ENCODE measurements around the gene MZB1.
"Not testable (repeated sequence)": the region's sequence is repeated elsewhere in the genome, so short reads cannot be mapped to it uniquely, and the experiment has no call there.

Gene MZB1

GRCh38 chr5:139371482-139372435 is 18.0 kb downstream of the MZB1 start:
- DNase-seq = no peak

DNA sequence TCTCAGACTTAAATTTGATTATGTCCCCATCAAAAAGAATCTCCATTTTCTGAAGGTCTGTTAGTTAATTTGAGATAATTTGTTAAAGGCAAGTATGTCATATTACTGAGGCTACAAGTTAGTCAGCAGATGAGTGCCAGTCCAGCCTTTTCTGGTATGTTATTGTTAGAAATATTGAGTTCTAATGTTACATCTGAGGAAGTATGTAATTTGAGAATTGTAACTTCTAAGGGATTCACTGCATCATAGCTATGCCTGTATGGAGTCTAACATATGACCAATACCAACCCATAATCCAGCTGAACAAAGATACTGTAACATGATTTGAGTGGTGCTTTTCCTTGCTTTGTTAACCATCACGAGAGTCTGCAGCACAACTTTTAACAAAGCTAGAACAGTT is 20.5 kb downstream of the MZB1 start:
- no peak for DNase-seq

- no peak for DNase-seq
Observed at GRCh38 chr5:139368613-139369012, 21.1 kb downstream of the MZB1 start.

GRCh38 chr5:139364466-139364865 is 25.2 kb downstream of the MZB1 start:
- no peak for DNase-seq

- DNase-seq = no peak
Observed at GRCh38 chr5:139363937-139364336, 25.8 kb downstream of the MZB1 start.

- no peak for DNase-seq
Observed at GRCh38 chr5:139361835-139362429, 27.8 kb downstream of the MZB1 start.

DNA sequence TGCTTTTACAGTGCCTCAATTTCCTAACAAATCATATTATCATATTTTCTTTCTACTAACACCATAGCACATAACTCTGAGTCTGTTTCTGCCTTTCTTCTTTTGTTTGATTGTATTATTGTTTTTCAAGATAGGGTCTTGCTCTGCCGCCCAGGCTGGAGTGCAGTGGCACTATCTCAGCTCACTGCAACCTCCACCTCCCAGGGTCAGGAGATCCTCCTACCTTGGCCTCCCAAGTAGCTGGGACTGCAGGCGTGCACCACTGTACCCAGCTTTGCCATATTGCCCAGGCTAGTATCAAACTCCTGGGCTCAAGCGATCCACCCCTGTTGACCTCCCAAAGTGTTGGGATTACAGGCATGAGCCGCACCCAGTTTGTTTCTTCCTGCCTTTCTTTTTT is 29.3 kb downstream of the MZB1 start:
- no peak for DNase-seq

DNA sequence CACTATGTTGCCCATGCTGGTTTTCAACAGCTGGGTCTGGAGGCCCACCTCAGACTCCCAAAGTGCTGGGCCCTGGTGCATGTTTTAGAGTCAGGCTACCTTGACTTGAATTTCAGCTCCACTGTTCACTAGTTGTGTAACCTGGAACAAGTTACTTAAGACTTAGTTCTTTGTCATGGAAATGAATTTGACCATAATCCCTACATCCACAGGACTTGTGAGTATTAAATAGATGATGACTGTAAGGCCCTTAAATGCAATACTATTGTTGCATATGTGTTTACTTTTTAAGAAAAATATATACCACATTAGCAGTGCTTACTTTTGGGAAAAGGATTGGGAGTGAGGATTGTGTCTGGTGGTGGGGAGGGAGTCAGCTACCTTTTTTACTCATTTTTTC is 31.6 kb downstream of the MZB1 start:
- DNase-seq = no peak

DNA sequence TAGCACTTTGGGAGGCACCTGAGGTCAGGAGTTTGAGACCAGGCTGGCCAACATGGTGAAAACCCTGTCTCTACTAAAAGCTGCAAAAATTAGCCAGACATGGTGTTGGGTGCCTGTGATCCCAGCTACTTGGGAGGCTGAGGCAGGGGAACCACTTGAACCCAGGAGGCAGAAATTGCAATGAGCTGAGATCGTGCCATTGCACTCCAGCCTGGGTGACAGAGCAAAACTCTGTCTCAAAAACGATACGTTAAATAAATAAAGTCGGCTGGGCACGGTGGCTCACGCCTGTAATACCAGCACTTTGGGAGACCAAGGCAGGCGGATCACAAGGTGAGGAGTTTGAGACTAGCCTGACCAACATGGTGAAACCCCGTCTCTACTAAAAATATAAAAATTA is 33.8 kb downstream of the MZB1 start:
- not testable (repeated sequence) for DNase-seq

DNA sequence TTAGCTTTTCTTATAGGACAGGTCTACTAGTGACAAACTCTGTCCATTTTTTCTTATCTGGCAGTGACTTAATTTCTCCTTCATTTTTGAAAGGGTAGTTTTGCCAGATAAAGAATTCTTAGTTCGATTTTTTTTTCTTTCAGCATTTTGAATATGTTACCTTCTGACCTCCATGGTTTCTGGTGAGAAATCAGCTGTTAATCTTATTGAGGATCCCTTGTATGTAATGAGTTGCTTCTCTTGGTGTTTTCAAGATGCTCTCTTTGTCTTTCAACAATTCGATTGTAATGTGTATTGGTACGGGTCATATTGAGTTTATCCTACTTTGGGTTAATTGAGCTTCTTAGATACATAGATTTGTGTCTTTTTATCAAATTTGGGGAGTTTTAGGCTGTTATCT is 35.5 kb downstream of the MZB1 start:
- no peak for DNase-seq

GRCh38 chr5:139347863-139348262 is 41.9 kb downstream of the MZB1 start:
- DNase-seq = not testable (repeated sequence)

GRCh38 chr5:139345442-139345841 is 44.3 kb downstream of the MZB1 start:
- not testable (repeated sequence) for DNase-seq

GRCh38 chr5:139344177-139344576 is 45.5 kb downstream of the MZB1 start:
- no peak for DNase-seq

DNA sequence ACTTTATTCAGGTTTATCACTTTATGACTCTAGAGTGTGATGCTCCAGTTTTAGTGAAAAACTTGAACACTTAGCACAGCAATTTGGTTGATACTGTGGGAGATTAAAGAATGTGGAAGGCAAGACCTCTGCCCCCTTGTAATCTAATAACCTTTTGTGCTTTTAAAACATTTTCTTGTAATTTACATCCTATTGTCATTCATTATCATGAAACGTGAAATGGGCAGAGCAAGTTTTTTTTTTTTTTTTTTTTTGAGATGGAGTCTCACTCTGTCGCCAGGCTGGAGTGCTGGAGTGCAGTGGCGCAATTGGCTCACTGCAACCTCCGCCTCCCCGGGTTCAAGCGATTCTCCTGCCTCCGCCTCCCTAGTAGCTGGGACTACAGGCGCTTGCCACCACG is 46.2 kb downstream of the MZB1 start:
- DNase-seq = no peak

- no peak for DNase-seq
Observed at GRCh38 chr5:139342423-139342723, 47.3 kb downstream of the MZB1 start.

DNA sequence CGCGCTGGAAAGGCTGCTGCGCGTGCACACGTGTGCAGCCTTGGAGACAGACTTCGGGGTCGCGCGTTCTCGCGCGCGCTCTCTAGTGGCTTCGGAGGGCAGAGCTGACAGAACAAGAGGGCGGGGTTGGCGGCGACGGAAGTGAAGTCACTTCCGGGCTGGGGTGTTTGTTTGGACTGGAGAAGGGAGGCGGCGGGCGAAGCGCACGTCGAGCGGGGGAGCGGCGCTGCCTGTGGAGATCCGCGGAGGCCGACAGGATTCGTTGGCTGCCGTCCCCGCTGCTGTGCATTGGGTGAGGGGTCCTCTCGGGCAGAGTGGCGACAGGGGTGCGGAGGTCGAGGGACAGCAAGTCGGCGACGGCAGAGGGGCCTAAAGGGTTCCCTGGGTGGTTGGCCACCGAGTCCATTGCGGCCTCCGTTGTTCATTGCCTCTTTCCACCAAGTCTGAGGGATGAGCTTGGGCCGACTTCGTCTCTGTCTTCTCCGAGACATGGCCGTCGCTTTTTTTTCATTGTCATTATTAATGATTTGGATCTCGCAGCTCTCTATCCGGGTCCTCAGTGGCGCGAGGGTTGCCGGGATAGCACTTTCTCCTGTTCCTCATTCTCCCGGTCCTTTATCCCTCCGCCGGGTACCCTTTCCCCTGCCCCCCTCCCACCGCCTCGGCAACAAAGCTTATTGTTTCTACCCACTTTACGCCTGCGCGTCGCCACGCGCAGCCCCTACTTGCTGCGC is 47.9 kb downstream of the MZB1 start, which contains the start of gene PAIP2:
Gene PAIP2, plus strand, starts transcription at position 166 of the 734 bp plus-strand sequence. CDS start 21,931 bp downstream, outside the sequence.
- DNase-seq = peak; percentile 99

- DNase-seq = no peak
Observed at GRCh38 chr5:139341187-139341688, 48.5 kb downstream of the MZB1 start.

DNA sequence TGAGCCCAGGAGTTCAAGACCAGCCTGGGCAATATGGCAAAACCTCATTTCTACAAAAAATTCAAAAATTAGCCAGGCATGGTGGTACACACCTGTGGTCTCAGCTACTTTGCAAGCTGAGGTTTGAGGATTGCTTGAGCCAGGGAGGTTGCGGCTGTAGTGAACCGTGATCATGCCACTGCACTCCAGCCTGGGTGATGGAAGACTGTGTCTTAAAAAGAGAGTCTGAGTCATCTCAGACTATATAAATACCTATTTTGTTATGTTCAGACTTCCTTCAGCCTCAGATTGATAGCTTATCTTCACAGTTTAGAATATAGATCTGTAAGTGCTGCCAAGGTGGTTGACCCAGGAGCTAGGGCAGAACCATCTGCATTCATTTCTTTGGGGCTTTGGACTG is 49.7 kb downstream of the MZB1 start:
- DNase-seq = no peak

Measured in NCI-H526 treated with DMSO at 0.1 percent for 48 hours (cell line).